Left colon (tissue), 2 donors: ENCODE data around the gene CACNA2D2. TPM values are rescaled to one million over a fixed set of nuclear protein-coding genes. Genes with fewer than 3 reads are reported as not detected.
A peak's percentile ranks its signal among the peaks of the same experiment; 100 is the strongest.

ENCODE experiments used
- ATAC-seq: fragments of 200-7000 bp; cut with Tn5 transposase; one replicate; pipeline ENCODE4 v1.9.1; 2020; ENCODE audit warnings: mild to moderate bottlenecking, moderate library complexity
- DNase-seq, 2 donors: peaks; one replicate each; pipeline ENCODE4 v3.0.0-alpha.2; 2020
- intact Hi-C, 2 donors: fragments of 100-400 bp; cut with DNase I in 1 of 2; cut with micrococcal nuclease in 1 of 2; formaldehyde crosslinking; loops; one replicate each; pipeline versions ENCODE4 v1.11.2 to v1.14.0; 2022; cut with DNase I, micrococcal nuclease
- total RNA-seq, 2 donors: library from RNA; stranded (reverse); fragmentation: NEBNext Ultra II Directional; extraction: Animal tissue kit (Norgen Biotek cat#: 25700); gene quantifications; one replicate each; pipeline ENCODE4 v1.2.1, GENCODE V29; 2021
- donor health status: DM: no; HTN: no; CAD: no.
- donor health status: DM: yes; HTN: yes; CAD: no.

CACNA2D2 gene
- total RNA-seq, 2 donors from 2014 or later, result 1.9 to 3.2 TPM

- DNase-seq (peak in 1 of 2 donors; percentile 26), ATAC-seq (no peak)
- intact Hi-C loops, result no loop called here
These were observed 185.3 kb downstream of the CACNA2D2 start for GRCh38 chr3:50318163-50318562.

DNA sequence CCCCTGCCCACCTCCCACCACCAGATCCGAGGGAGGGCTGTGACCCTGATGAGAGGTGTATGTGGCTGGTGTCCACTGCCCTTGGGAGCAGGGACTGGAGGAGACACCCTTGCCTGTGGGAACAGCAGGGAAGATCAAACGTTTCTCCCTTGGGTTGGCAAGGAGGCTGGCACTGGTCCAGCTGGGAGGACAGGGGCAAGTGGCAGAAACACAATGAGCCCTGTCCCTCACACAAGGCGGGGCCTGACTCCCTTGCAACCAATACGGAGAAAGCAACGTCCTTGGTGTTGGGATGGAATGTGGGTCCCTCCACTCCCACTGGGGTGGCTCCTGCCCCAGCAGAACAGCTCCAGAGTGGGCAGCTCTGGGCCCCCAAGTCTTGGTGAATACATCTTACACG is 186.1 kb downstream of the CACNA2D2 start:
- intact Hi-C loops, result no loop called here
- peak; percentile 81 to 83 for DNase-seq
- ATAC-seq, result peak; percentile 20

DNA sequence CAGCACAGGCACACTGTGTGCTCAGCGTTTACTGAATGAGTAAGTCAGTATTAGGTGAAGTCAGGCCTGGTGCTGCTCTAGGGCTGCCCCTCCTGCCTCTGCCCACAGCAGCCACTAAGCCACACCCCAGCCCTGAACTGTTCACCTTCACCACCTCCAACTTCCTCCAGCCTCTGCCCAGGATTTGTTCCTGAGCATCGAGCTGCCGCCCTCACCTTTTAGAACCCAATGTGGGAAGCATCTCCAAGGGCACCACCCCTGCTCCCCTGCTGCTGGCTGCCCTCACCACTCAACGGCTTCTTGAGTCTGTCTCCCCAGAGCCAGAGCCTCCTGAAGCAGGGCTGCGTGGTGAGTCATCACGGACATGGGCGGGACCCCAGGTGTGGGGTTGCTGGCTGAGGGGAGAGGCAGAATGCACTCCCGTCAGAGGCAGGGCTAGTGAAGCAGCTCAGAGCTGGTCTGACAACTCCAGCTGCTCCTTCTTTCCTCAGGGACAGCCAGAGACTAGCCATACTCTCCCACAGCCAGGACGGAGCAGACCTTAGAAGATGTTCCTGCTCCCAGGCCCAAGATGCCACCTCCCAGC is 186.7 kb downstream of the CACNA2D2 start:
- ATAC-seq (peak; percentile 70), DNase-seq (peak; percentile 87 to 93)
- intact Hi-C loops, result no loop called here

- intact Hi-C loops, result no loop called here
- DNase-seq (peak in 1 of 2 donors; percentile 26), ATAC-seq (no peak)
These were observed 188.6 kb downstream of the CACNA2D2 start for GRCh38 chr3:50314816-50315215.

- ATAC-seq, result no peak
- intact Hi-C loops, result no loop called here
- DNase-seq, result no peak
These were observed 189.1 kb downstream of the CACNA2D2 start for GRCh38 chr3:50314342-50314741.

Other genes with a start within 250 kb of the CACNA2D2 start
- gene SEMA3B, start 234.5 kb downstream of the CACNA2D2 start, total RNA-seq, result 100 to 1,000 TPM in 1 of 2 donors, 10 to 100 TPM in 1; 56.8 to 116 TPM
- gene LSMEM2, start 224.5 kb downstream of the CACNA2D2 start, total RNA-seq, result not detected
- gene IFRD2, start 211.2 kb downstream of the CACNA2D2 start, total RNA-seq, result 10 to 100 TPM; 48.8 to 68.6 TPM
- gene HYAL3, start 204.2 kb downstream of the CACNA2D2 start, total RNA-seq, result 1 to 10 TPM; 2.2 to 2.8 TPM
- gene NAA80, start 204.2 kb downstream of the CACNA2D2 start, total RNA-seq, result 10 to 100 TPM in 1 of 2 donors, 1 to 10 TPM in 1; 9.8 to 11.2 TPM
- gene HYAL1, start 200.1 kb downstream of the CACNA2D2 start, total RNA-seq, result 10 to 100 TPM in 1 of 2 donors, 1 to 10 TPM in 1; 6.9 to 16.4 TPM
- gene HYAL2, start 180.9 kb downstream of the CACNA2D2 start, total RNA-seq, result 10 to 100 TPM; 27.9 to 34.7 TPM
- 10 to 100 TPM; 26.7 to 29.1 TPM for gene TUSC2, start 175.4 kb downstream of the CACNA2D2 start, total RNA-seq
- 10 to 100 TPM; 14.5 to 15.0 TPM for gene RASSF1, start 162.8 kb downstream of the CACNA2D2 start, total RNA-seq
- gene ZMYND10, start 157.9 kb downstream of the CACNA2D2 start, total RNA-seq, result under 1 TPM; 0.47 to 0.49 TPM
- 10 to 100 TPM; 18.1 to 23.5 TPM for gene NPRL2, start 152.9 kb downstream of the CACNA2D2 start, total RNA-seq
- gene CYB561D2, start 152.8 kb downstream of the CACNA2D2 start, total RNA-seq, result 10 to 100 TPM; 35.8 to 36.9 TPM
- gene TMEM115, start 144.1 kb downstream of the CACNA2D2 start, total RNA-seq, result 10 to 100 TPM; 44.6 to 48.3 TPM
- 1 to 10 TPM; 2.1 to 2.8 TPM for gene C3orf18, start 64.1 kb upstream of the CACNA2D2 start, total RNA-seq
- gene HEMK1, start 65.9 kb upstream of the CACNA2D2 start, total RNA-seq, result 10 to 100 TPM; 21.9 to 24.8 TPM
- gene CISH, start 108.1 kb upstream of the CACNA2D2 start, total RNA-seq, result 10 to 100 TPM; 14.4 to 19.9 TPM
- 10 to 100 TPM; 31.7 to 33.6 TPM for gene MAPKAPK3, start 113.5 kb upstream of the CACNA2D2 start, total RNA-seq
- under 1 TPM; 0.09 to 0.34 TPM for gene DOCK3, start 171.3 kb upstream of the CACNA2D2 start, total RNA-seq